H9 (cell line): ENCODE data around the gene SLCO2A1. TPM values are rescaled to one million over a fixed set of nuclear protein-coding genes. Genes with fewer than 3 reads are reported as not detected.

Experiments used
- DNase-seq: peaks from one replicate; pipeline ENCODE4 v3.0.0-alpha.2; 2017
- H2AFZ ChIP-seq: one replicate; pipeline ENCODE4 v1.6.1; 2013; ENCODE audit warnings: mild to moderate bottlenecking, low read length, control low read depth, moderate library complexity
- H2AK5ac ChIP-seq: 2 replicates; pipeline ENCODE4 v1.6.1; 2013; ENCODE audit warnings: low read length, control low read depth, mixed read lengths; ENCODE audit not compliant: insufficient read length
- H2BK120ac ChIP-seq: one replicate; pipeline ENCODE4 v1.6.1; 2013; ENCODE audit warnings: low read depth, mild to moderate bottlenecking, low read length, control low read depth, inconsistent platforms; ENCODE audit not compliant: poor library complexity, severe bottlenecking
- H2BK12ac ChIP-seq: 2 replicates; pipeline ENCODE4 v1.6.1; 2013; ENCODE audit warnings: low read length, control low read depth, mixed read lengths, low read depth; ENCODE audit not compliant: insufficient read length
- H2BK15ac ChIP-seq: 2 replicates; pipeline ENCODE4 v1.6.1; 2013; ENCODE audit warnings: low read depth, low read length, control low read depth
- H2BK20ac ChIP-seq: one replicate; pipeline ENCODE4 v1.6.1; 2013; ENCODE audit warnings: low read depth, mild to moderate bottlenecking, low read length, control low read depth, inconsistent platforms; ENCODE audit not compliant: poor library complexity, severe bottlenecking
- H2BK5ac ChIP-seq: 2 replicates; pipeline ENCODE4 v1.6.1; 2013; ENCODE audit warnings: low read length, control low read depth, mixed read lengths; ENCODE audit not compliant: insufficient read length
- H3K14ac ChIP-seq: 2 replicates; pipeline ENCODE4 v1.6.1; 2013; ENCODE audit warnings: low read length, control low read depth; ENCODE audit not compliant: insufficient read depth
- H3K18ac ChIP-seq: 2 replicates; pipeline ENCODE4 v1.6.1; 2013; ENCODE audit warnings: low read depth, mild to moderate bottlenecking, mixed read lengths, low read length, control low read depth; ENCODE audit not compliant: insufficient read length
- H3K23ac ChIP-seq: 2 replicates; pipeline ENCODE4 v1.6.1; 2013; ENCODE audit warnings: low read length, control low read depth, mixed read lengths, low read depth; ENCODE audit not compliant: insufficient read length
- H3K23me2 ChIP-seq: 2 replicates; pipeline ENCODE4 v1.6.1; 2013; ENCODE audit warnings: low read depth, mild to moderate bottlenecking, mixed read lengths, low read length, control low read depth; ENCODE audit not compliant: insufficient read length, poor library complexity, severe bottlenecking
- H3K27ac ChIP-seq: 2 replicates; pipeline ENCODE4 v1.5.1; 2013; ENCODE audit warnings: low read length, control low read depth, mixed read lengths, low read depth; ENCODE audit not compliant: insufficient read length
- H3K27me3 ChIP-seq: 2 replicates; pipeline ENCODE4 v1.6.1; 2013; ENCODE audit warnings: low read length, control low read depth, inconsistent platforms; ENCODE audit not compliant: insufficient read depth
- H3K4ac ChIP-seq: 2 replicates; pipeline ENCODE4 v1.6.1; 2013; ENCODE audit warnings: low read depth, mild to moderate bottlenecking, control low read depth, inconsistent platforms, low read length, moderate library complexity
- H3K4me1 ChIP-seq: 2 replicates; pipeline ENCODE4 v1.6.1; 2013; ENCODE audit warnings: low read length, control low read depth, inconsistent platforms; ENCODE audit not compliant: insufficient read depth
- H3K4me2 ChIP-seq: 2 replicates; pipeline ENCODE4 v1.6.1; 2013; ENCODE audit warnings: low read length, control low read depth, mixed read lengths; ENCODE audit not compliant: insufficient read length, insufficient read depth
- H3K56ac ChIP-seq: 2 replicates; pipeline ENCODE4 v1.6.1; 2013; ENCODE audit warnings: low read depth, mild to moderate bottlenecking, mixed read lengths, low read length, control low read depth; ENCODE audit not compliant: insufficient read length
- H3K79me1 ChIP-seq: 2 replicates; pipeline ENCODE4 v1.6.1; 2013; ENCODE audit warnings: low read depth, mild to moderate bottlenecking, moderate library complexity, low read length, control low read depth, inconsistent platforms; ENCODE audit not compliant: insufficient read depth, poor library complexity, severe bottlenecking
- H3K79me2 ChIP-seq: 2 replicates; pipeline ENCODE4 v1.6.1; 2013; ENCODE audit warnings: low read length, control low read depth, inconsistent platforms; ENCODE audit not compliant: insufficient read depth
- H3K9ac ChIP-seq: 2 replicates; pipeline ENCODE4 v1.6.1; 2013; ENCODE audit warnings: low read length, control low read depth, mixed read lengths; ENCODE audit not compliant: insufficient read length; ENCODE audit errors: extremely low read depth
- H3K9me3 ChIP-seq: one replicate; pipeline ENCODE4 v1.6.1; 2013; ENCODE audit warnings: low read depth, low read length, inconsistent platforms; ENCODE audit not compliant: control insufficient read depth
- H3T11ph ChIP-seq: one replicate; pipeline ENCODE4 v1.6.1; 2013; ENCODE audit warnings: mild to moderate bottlenecking, low read length, control low read depth, inconsistent platforms
- H4K20me1 ChIP-seq: one replicate; pipeline ENCODE4 v1.6.1; 2013; ENCODE audit not compliant: control insufficient read depth, insufficient read length, insufficient read depth
- H4K5ac ChIP-seq: 2 replicates; pipeline ENCODE4 v1.6.1; 2013; ENCODE audit warnings: low read depth, mild to moderate bottlenecking, mixed read lengths, low read length, control low read depth; ENCODE audit not compliant: insufficient read length
- H4K8ac ChIP-seq: replicated peaks from 2 replicates; pipeline ENCODE4 v1.6.1; 2013; ENCODE audit warnings: low read length, control low read depth, mixed read lengths, low read depth; ENCODE audit not compliant: insufficient read length
- H4K91ac ChIP-seq: 2 replicates; pipeline ENCODE4 v1.6.1; 2013; ENCODE audit warnings: low read depth, mild to moderate bottlenecking, moderate library complexity, mixed read lengths, low read length, control low read depth; ENCODE audit not compliant: insufficient read length
- H3K27ac Mint-ChIP-seq, 3 experiments: 2 replicates in 2 of 3; 3 replicates in 1 of 3; pipeline ENCODE4 v1.8.0; 2020 to 2021; ENCODE audit warnings: mixed read lengths in 3 of 3, mild to moderate bottlenecking in 1 of 3, moderate library complexity in 1 of 3
- H3K27me3 Mint-ChIP-seq: 2 replicates; pipeline ENCODE4 v1.8.0; 2021; ENCODE audit warnings: low read depth, mild to moderate bottlenecking, moderate library complexity, mixed read lengths
- H3K36me3 Mint-ChIP-seq, 3 experiments: 2 replicates in 2 of 3; 3 replicates in 1 of 3; pipeline ENCODE4 v1.8.0; 2020 to 2021; ENCODE audit warnings: low read depth in 3 of 3, mixed read lengths in 3 of 3; ENCODE audit not compliant: insufficient read depth in 1 of 3
- H3K4me1 Mint-ChIP-seq, 2 experiments: 2 replicates each; pipeline ENCODE4 v1.8.0; 2020; ENCODE audit warnings: mixed read lengths in 2 of 2
- H3K4me3 Mint-ChIP-seq, 2 experiments: 2 replicates in 1 of 2; 3 replicates in 1 of 2; pipeline ENCODE4 v1.8.0; 2020 to 2021; ENCODE audit warnings: mild to moderate bottlenecking in 2 of 2, mixed read lengths in 2 of 2, moderate library complexity in 1 of 2
- H3K9me3 Mint-ChIP-seq, 2 experiments: 2 replicates in 1 of 2; 3 replicates in 1 of 2; pipeline ENCODE4 v1.8.0; 2020; ENCODE audit warnings: mild to moderate bottlenecking in 2 of 2, mixed read lengths in 2 of 2, moderate library complexity in 1 of 2
- WGBS: extraction: QIAGEN DNeasy Blood & Tissue Kit; methylation state at CpG from one replicate; pipeline ENCODE4 v1.1.7; 2013; ENCODE audit warnings: missing lambda C conversion rate, low lambda C conversion rate, mixed read lengths; ENCODE audit not compliant: insufficient read length; ENCODE audit errors: extremely low coverage; 5-methylcytosine and 5-hydroxymethylcytosine counted together
- total RNA-seq: library from RNA; stranded (reverse); gene quantifications from 2 replicates; pipeline ENCODE4 v1.2.1, GENCODE V29; 2021
- TF ChIP-seq, protein P1 (sequence below): fragments of 200-600 bp; sonication (generic); conservative IDR thresholded peaks from 3 replicates; pipeline ENCODE4 v1.8.0; 2021; ENCODE audit warnings: antibody characterized with exemption, mild to moderate bottlenecking

Gene SLCO2A1
- total RNA-seq, 1 experiment from 2014 or later, result 0.98 TPM

- H3K56ac ChIP-seq, result no peak overlapping the region
- H3K79me2 ChIP-seq, result no peaks in the 10 kb centered on the region
Observed at GRCh38 chr3:134004841-134005240, 24.9 kb downstream of the SLCO2A1 start.

More at GRCh38 chr3:134004841-134005240, 24.9 kb downstream of the SLCO2A1 start:
- H4K91ac ChIP-seq, result no peak overlapping the region
- no peak overlapping the region for H3K4ac ChIP-seq
- H3K27ac ChIP-seq, result no peak overlapping the region
- H2BK20ac ChIP-seq, result no peak overlapping the region
- TF ChIP-seq, protein P1, sequence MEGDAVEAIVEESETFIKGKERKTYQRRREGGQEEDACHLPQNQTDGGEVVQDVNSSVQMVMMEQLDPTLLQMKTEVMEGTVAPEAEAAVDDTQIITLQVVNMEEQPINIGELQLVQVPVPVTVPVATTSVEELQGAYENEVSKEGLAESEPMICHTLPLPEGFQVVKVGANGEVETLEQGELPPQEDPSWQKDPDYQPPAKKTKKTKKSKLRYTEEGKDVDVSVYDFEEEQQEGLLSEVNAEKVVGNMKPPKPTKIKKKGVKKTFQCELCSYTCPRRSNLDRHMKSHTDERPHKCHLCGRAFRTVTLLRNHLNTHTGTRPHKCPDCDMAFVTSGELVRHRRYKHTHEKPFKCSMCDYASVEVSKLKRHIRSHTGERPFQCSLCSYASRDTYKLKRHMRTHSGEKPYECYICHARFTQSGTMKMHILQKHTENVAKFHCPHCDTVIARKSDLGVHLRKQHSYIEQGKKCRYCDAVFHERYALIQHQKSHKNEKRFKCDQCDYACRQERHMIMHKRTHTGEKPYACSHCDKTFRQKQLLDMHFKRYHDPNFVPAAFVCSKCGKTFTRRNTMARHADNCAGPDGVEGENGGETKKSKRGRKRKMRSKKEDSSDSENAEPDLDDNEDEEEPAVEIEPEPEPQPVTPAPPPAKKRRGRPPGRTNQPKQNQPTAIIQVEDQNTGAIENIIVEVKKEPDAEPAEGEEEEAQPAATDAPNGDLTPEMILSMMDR, result no peak
- H3K36me3 Mint-ChIP-seq, result peaks cover 4 to 7% (median 6%) of the 10 kb centered on the region in 3 experiments; a peak in 5 of 7 replicates
- no peaks in the 10 kb centered on the region for H3K4me1 Mint-ChIP-seq
- H4K8ac ChIP-seq, result no peak overlapping the region
- H3K18ac ChIP-seq, result no peak overlapping the region
- no peaks in the 10 kb centered on the region for H4K20me1 ChIP-seq
- no peak for DNase-seq
- H3K4me3 Mint-ChIP-seq, result no peak overlapping the region
- no peaks in the 10 kb centered on the region for H3K9me3 ChIP-seq
- H2AK5ac ChIP-seq, result no peak overlapping the region
- H4K5ac ChIP-seq, result no peak overlapping the region
- H2BK5ac ChIP-seq, result no peak overlapping the region
- H3K27ac Mint-ChIP-seq, result no peak overlapping the region
- no peak overlapping the region for H2BK120ac ChIP-seq
- H3K23ac ChIP-seq, result no peak overlapping the region
- H3T11ph ChIP-seq, result no peak overlapping the region
- no peak overlapping the region for H2AFZ ChIP-seq
- H3K23me2 ChIP-seq, result no peaks in the 10 kb centered on the region
- H3K27me3 ChIP-seq, result no peaks in the 10 kb centered on the region; the same call in 1 of the 2 replicates
- WGBS, result no CpG with 5 or more reads among the region's 4 CpGs
- H2BK12ac ChIP-seq, result no peak overlapping the region
- H3K4me2 ChIP-seq, result no peak overlapping the region
- no peaks in the 10 kb centered on the region for H3K4me1 ChIP-seq
- H3K9me3 Mint-ChIP-seq, result peaks cover 9 to 15% of the 10 kb centered on the region in 2 experiments; a peak in 4 of 5 replicates
- no peak overlapping the region for H3K14ac ChIP-seq
- H2BK15ac ChIP-seq, result no peak overlapping the region
- no peak overlapping the region for H3K9ac ChIP-seq
- H3K27me3 Mint-ChIP-seq, result peaks cover 5% of the 10 kb centered on the region
- no peaks in the 10 kb centered on the region for H3K79me1 ChIP-seq
